ENCODE data around the gene KRT82.
"Not testable (repeated sequence)": the region's sequence is repeated elsewhere in the genome, so short reads cannot be mapped to it uniquely, and the experiment has no call there.

The KRT82 gene

DNA sequence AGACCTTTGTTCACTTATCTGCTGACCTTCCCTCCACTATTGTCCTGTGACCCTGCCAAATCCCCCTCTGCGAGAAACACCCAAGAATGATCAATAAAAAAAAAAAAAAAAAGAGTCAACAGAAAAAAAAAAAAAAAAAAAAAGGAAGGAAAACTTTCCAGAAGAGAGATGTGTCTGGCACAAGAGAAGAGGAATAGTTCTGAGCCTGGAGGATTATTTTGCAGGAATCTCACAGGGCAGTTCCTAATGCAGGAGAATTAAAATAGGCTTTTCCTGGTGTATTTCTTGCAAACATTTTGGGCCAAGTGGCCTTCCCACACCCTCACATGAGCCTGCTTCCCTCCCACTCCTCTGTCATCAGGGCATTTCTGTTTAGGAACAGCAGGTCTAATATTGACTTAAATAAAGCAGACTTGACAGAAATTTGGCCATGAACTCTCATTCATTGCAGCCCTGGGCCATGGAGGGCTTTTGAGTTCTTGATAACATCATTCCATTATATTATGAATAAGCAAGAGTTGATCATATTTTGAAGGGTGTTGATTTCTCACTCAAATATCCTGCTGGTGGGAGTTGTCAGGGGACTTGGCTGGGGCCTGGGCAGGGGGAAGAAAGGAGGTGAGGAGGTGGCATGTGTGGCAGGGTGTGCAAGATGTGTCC, 4.6 kb upstream of the KRT82 start:
- POLR2A ChIA-PET, CTCF ChIA-PET: not testable (repeated sequence)
- WGBS (ENCODE audit: insufficient coverage) = no CpG with 5 or more reads among the region's 1 CpG

DNA sequence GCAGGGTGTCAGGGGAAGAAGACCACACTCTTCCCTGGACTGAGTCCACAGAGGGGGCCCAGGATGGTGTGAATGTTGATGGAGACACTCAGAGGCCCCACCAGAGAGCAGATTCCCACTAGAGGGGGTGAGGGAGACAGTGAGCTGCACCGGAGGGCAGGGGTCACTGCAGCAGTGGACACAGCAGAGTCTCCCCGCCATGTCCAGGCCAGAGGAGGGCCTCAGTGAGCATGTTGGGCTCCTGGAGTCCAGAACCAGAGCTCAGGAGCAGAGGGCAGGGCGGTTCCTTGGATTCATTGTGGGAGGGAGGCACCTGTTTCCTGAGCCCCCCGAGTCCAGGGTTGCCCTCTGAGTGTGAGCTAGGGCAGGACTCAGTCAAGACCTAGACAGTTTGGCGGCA, 1.8 kb upstream of the KRT82 start:
- peaks cover 0 to 8% (median 0%) of the 10 kb centered on the region in 5 experiments for H3K27me3 ChIP-seq (replicated peaks in 2 of 5; ENCODE audit: control insufficient read depth in 4 of 5, insufficient read depth in 5 of 5, low read length in 4 of 5)
- no peak overlapping the region for H3K27ac ChIP-seq (ENCODE audit: insufficient read depth in 1 of 2, low read depth in 1 of 2, low read length in 2 of 2, poor library complexity in 1 of 2, severe bottlenecking in 2 of 2)
- 91% methylated on average over 4 of the region's 5 CpGs for WGBS (ENCODE audit: insufficient coverage)
- no peaks in the 10 kb centered on the region for H3K9me3 ChIP-seq (ENCODE audit: control extremely low read depth in 1 of 5, control insufficient read depth in 4 of 5, insufficient read depth in 2 of 5, low read depth in 1 of 5, low read length in 4 of 5)
- no peaks in the 10 kb centered on the region for H3K4me1 ChIP-seq (ENCODE audit: control extremely low read depth in 1 of 4, control insufficient read depth in 4 of 4, insufficient read depth in 4 of 4, low read length in 3 of 4)
- ChIA-PET POLR2A (no interaction called here), CTCF (no interaction called here)
- H3K36me3 ChIP-seq (ENCODE audit: control insufficient read depth in 4 of 4, insufficient read depth in 4 of 4, low read length in 3 of 4) = no peaks in the 10 kb centered on the region
- no peak overlapping the region for H3K4me3 ChIP-seq (ENCODE audit: control insufficient read depth in 1 of 7, extremely low read depth in 1 of 7, insufficient read depth in 4 of 7, low read depth in 2 of 7, low read length in 6 of 7)
- no peak for DNase-seq

More for the DNA sequence above, 4.6 kb upstream of the KRT82 start:
- not testable (repeated sequence) for H3K4me3 ChIP-seq (ENCODE audit: control insufficient read depth in 1 of 7, extremely low read depth in 1 of 7, insufficient read depth in 4 of 7, low read depth in 2 of 7, low read length in 6 of 7); H3K27me3 ChIP-seq (replicated peaks in 2 of 5; ENCODE audit: control insufficient read depth in 4 of 5, insufficient read depth in 5 of 5, low read length in 4 of 5); H3K4me1 ChIP-seq (ENCODE audit: control extremely low read depth in 1 of 4, control insufficient read depth in 4 of 4, insufficient read depth in 4 of 4, low read length in 3 of 4); DNase-seq; H3K27ac ChIP-seq (ENCODE audit: insufficient read depth in 1 of 2, low read depth in 1 of 2, low read length in 2 of 2, poor library complexity in 1 of 2, severe bottlenecking in 2 of 2); H3K9me3 ChIP-seq (ENCODE audit: control extremely low read depth in 1 of 5, control insufficient read depth in 4 of 5, insufficient read depth in 2 of 5, low read depth in 1 of 5, low read length in 4 of 5); H3K36me3 ChIP-seq (ENCODE audit: control insufficient read depth in 4 of 4, insufficient read depth in 4 of 4, low read length in 3 of 4)

DNA sequence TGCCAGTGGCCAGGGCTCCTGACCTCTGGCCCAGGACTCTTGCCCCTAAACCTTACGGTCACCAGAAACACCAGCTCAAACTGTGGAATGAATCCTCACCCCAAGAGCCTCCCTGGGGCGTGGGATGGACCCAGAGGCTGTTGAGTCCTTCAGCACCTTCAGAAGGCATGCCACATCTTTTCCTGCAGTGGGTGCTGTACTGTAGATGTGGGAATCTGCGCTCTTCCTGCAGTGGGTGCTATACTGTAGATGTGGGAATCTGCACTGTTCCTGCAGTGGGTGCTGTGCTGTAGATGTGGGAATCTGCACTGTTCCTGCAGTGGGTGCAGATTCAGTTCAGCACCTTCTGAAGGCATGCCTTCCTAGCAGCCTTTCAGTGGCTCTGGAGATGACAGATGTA, 1.2 kb downstream of the KRT82 start:
- CTCF ChIA-PET = interaction anchor here (0.6 to 1.5 kb wide), 2 partner anchors 10 to 37 kb away, joined by 3 to 7 read pairs; no protein-coding TSS in a partner anchor
- no peak for DNase-seq
- H3K27ac ChIP-seq (ENCODE audit: insufficient read depth in 1 of 2, low read depth in 1 of 2, low read length in 2 of 2, poor library complexity in 1 of 2, severe bottlenecking in 2 of 2) = no peak overlapping the region
- no peak overlapping the region for H3K4me3 ChIP-seq (ENCODE audit: control insufficient read depth in 1 of 7, extremely low read depth in 1 of 7, insufficient read depth in 4 of 7, low read depth in 2 of 7, low read length in 6 of 7)
- H3K4me1 ChIP-seq (ENCODE audit: control extremely low read depth in 1 of 4, control insufficient read depth in 4 of 4, insufficient read depth in 4 of 4, low read length in 3 of 4) = no peaks in the 10 kb centered on the region
- no peaks in the 10 kb centered on the region for H3K9me3 ChIP-seq (ENCODE audit: control extremely low read depth in 1 of 5, control insufficient read depth in 4 of 5, insufficient read depth in 2 of 5, low read depth in 1 of 5, low read length in 4 of 5)
- 100% methylated on average over 1 of the region's 3 CpGs for WGBS (ENCODE audit: insufficient coverage)
- peaks cover 0 to 11% (median 0%) of the 10 kb centered on the region in 5 experiments for H3K27me3 ChIP-seq (replicated peaks in 2 of 5; ENCODE audit: control insufficient read depth in 4 of 5, insufficient read depth in 5 of 5, low read length in 4 of 5)
- H3K36me3 ChIP-seq (ENCODE audit: control insufficient read depth in 4 of 4, insufficient read depth in 4 of 4, low read length in 3 of 4) = no peaks in the 10 kb centered on the region
- POLR2A ChIA-PET = no interaction called here

DNA sequence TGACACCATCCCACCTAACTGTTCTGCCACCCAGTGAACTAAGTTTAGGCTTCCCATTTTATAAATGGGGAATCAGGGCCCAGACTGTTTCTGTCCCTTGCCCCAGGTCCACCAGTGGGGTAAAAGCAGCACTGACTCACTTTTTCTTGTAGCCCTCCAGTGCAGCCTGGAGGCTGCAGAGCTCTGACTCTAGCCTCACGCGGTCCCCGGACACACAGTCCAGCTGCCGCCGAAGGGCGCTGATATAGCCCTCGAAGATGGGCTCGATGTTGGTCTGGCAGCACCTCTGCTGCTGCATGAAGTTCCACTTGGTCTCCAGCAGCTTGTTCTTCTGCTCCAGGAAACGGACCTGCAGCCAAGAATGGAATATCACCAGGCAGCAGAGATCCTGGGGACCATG, 2.6 kb downstream of the KRT82 start:
- H3K4me3 ChIP-seq (ENCODE audit: control insufficient read depth in 1 of 7, extremely low read depth in 1 of 7, insufficient read depth in 4 of 7, low read depth in 2 of 7, low read length in 6 of 7) = no peak overlapping the region
- H3K27ac ChIP-seq (ENCODE audit: insufficient read depth in 1 of 2, low read depth in 1 of 2, low read length in 2 of 2, poor library complexity in 1 of 2, severe bottlenecking in 2 of 2) = no peak overlapping the region
- H3K9me3 ChIP-seq (ENCODE audit: control extremely low read depth in 1 of 5, control insufficient read depth in 4 of 5, insufficient read depth in 2 of 5, low read depth in 1 of 5, low read length in 4 of 5) = no peaks in the 10 kb centered on the region
- ChIA-PET CTCF (interaction anchor here (0.7 to 1.5 kb wide), 4 partner anchors 8 to 482 kb away, joined by 3 to 7 read pairs (median 4); no protein-coding TSS in a partner anchor), POLR2A (no interaction called here)
- WGBS (ENCODE audit: insufficient coverage) = over 99% methylated on average over 9 of the region's 9 CpGs
- no peak for DNase-seq
- H3K4me1 ChIP-seq (ENCODE audit: control extremely low read depth in 1 of 4, control insufficient read depth in 4 of 4, insufficient read depth in 4 of 4, low read length in 3 of 4) = no peaks in the 10 kb centered on the region
- H3K36me3 ChIP-seq (ENCODE audit: control insufficient read depth in 4 of 4, insufficient read depth in 4 of 4, low read length in 3 of 4) = no peaks in the 10 kb centered on the region
- peaks cover 0 to 14% (median 0%) of the 10 kb centered on the region in 5 experiments for H3K27me3 ChIP-seq (replicated peaks in 2 of 5; ENCODE audit: control insufficient read depth in 4 of 5, insufficient read depth in 5 of 5, low read length in 4 of 5)

DNA sequence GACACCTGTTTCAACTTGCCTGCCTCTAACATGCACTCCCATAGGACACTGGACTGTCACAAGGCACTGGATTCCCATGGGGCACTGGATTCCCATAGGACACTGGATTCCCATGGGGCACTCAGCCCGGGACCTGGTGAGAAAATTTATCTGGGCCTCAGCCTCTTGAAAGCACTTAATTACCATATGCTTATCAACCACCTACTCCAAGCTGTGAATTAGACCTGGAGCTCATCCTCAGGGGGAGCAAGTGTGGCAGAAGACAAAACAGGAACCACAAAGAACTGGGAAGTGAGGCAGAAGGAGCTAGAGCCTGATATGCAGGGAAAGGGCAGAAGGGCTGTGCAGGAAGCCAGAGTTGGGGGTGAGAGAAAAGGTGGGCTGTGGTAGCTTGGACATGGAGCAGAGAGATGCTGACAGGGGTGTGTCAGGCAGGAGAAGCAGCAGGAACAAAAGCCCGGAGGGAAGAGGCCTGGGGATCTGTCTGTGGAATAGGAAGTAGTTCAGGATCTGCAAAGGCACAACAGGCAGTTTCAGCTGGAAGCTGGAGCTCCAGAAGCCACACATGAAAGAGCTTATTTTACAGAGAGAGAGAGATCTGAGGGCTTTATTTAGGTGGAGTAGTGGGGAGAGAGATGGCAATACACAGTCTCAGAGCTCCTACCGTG, 3.1 kb downstream of the KRT82 start:
- Histone ChIP-seq H3K36me3 (ENCODE audit: control insufficient read depth in 4 of 4, insufficient read depth in 4 of 4, low read length in 3 of 4) (no peaks in the 10 kb centered on the region), H3K27ac (ENCODE audit: insufficient read depth in 1 of 2, low read depth in 1 of 2, low read length in 2 of 2, poor library complexity in 1 of 2, severe bottlenecking in 2 of 2) (no peak overlapping the region), H3K4me3 (ENCODE audit: control insufficient read depth in 1 of 7, extremely low read depth in 1 of 7, insufficient read depth in 4 of 7, low read depth in 2 of 7, low read length in 6 of 7) (no peak overlapping the region), H3K9me3 (ENCODE audit: control extremely low read depth in 1 of 5, control insufficient read depth in 4 of 5, insufficient read depth in 2 of 5, low read depth in 1 of 5, low read length in 4 of 5) (no peaks in the 10 kb centered on the region), H3K27me3 (replicated peaks in 2 of 5; ENCODE audit: control insufficient read depth in 4 of 5, insufficient read depth in 5 of 5, low read length in 4 of 5) (peaks cover 0 to 14% (median 0%) of the 10 kb centered on the region in 5 experiments), H3K4me1 (ENCODE audit: control extremely low read depth in 1 of 4, control insufficient read depth in 4 of 4, insufficient read depth in 4 of 4, low read length in 3 of 4) (no peaks in the 10 kb centered on the region)
- WGBS (ENCODE audit: insufficient coverage) = 83% methylated on average over 2 of the region's 3 CpGs
- CTCF ChIA-PET = interaction anchor here (0.7 to 1.2 kb wide), 3 partner anchors 10 to 482 kb away, joined by 3 to 4 read pairs (median 3); no protein-coding TSS in a partner anchor
- POLR2A ChIA-PET = no interaction called here
- DNase-seq = no peak

DNA sequence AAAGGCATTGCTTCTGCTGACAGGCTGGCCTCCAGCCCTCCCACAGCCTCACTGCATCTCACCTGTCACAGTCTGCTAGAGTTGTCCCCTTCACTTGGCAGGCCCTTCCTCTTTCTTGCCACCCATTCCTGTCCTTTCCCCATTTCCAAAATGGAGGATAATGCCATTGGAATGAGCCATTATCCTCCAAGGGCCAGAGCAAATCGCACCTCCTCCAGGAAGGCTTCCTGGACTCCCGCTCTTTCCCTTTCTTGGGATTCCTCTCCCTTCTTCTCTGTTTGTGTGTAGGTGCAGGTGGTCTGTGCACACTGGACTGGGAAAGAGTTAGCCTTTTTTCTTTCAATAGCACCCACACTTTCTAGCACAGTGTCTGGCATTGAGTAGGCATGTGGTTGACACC, 3.8 kb downstream of the KRT82 start:
- H3K9me3 ChIP-seq (ENCODE audit: control extremely low read depth in 1 of 5, control insufficient read depth in 4 of 5, insufficient read depth in 2 of 5, low read depth in 1 of 5, low read length in 4 of 5) = no peaks in the 10 kb centered on the region
- H3K27ac ChIP-seq (ENCODE audit: insufficient read depth in 1 of 2, low read depth in 1 of 2, low read length in 2 of 2, poor library complexity in 1 of 2, severe bottlenecking in 2 of 2) = no peak overlapping the region
- POLR2A ChIA-PET = no interaction called here
- H3K4me1 ChIP-seq (ENCODE audit: control extremely low read depth in 1 of 4, control insufficient read depth in 4 of 4, insufficient read depth in 4 of 4, low read length in 3 of 4) = no peaks in the 10 kb centered on the region
- no CpG with 5 or more reads among the region's 2 CpGs for WGBS (ENCODE audit: insufficient coverage)
- no peaks in the 10 kb centered on the region for H3K36me3 ChIP-seq (ENCODE audit: control insufficient read depth in 4 of 4, insufficient read depth in 4 of 4, low read length in 3 of 4)
- no peak for DNase-seq
- no peak overlapping the region for H3K4me3 ChIP-seq (ENCODE audit: control insufficient read depth in 1 of 7, extremely low read depth in 1 of 7, insufficient read depth in 4 of 7, low read depth in 2 of 7, low read length in 6 of 7)
- peaks cover 0 to 14% (median 0%) of the 10 kb centered on the region in 5 experiments for H3K27me3 ChIP-seq (replicated peaks in 2 of 5; ENCODE audit: control insufficient read depth in 4 of 5, insufficient read depth in 5 of 5, low read length in 4 of 5)
- CTCF ChIA-PET = interaction anchor here (1.1 kb wide), 1 partner anchor 10 kb away, joined by 3 read pairs; no protein-coding TSS in a partner anchor

DNA sequence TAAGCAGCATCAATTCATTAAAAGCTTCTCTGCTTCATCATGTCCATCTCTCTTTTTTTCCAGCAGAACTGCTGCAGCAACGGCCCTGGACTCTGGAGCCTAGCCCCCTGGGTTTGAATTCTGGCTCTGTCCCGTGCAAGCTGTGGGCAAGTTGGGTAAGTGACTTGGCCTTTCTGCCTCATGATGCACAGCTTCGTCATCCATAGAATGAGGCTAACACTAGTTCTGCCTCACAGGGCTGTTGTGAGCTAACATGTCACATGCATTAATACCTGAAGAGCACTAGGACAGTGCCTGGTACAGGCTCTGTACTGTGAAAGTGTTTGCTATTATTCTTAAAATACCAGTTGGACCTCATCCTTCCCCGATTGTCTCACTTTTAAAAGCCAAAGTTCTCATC, 4.2 kb downstream of the KRT82 start:
- WGBS (ENCODE audit: insufficient coverage) = 94% methylated on average over 4 of the region's 4 CpGs
- no peak for DNase-seq

More for the DNA sequence above, 4.2 kb downstream of the KRT82 start:
- no peaks in the 10 kb centered on the region for H3K36me3 ChIP-seq (ENCODE audit: control insufficient read depth in 4 of 4, insufficient read depth in 4 of 4, low read length in 3 of 4)
- no peaks in the 10 kb centered on the region for H3K4me1 ChIP-seq (ENCODE audit: control extremely low read depth in 1 of 4, control insufficient read depth in 4 of 4, insufficient read depth in 4 of 4, low read length in 3 of 4)
- H3K27me3 ChIP-seq (replicated peaks in 2 of 5; ENCODE audit: control insufficient read depth in 4 of 5, insufficient read depth in 5 of 5, low read length in 4 of 5) = peaks cover 0 to 14% (median 3%) of the 10 kb centered on the region in 5 experiments
- H3K9me3 ChIP-seq (ENCODE audit: control extremely low read depth in 1 of 5, control insufficient read depth in 4 of 5, insufficient read depth in 2 of 5, low read depth in 1 of 5, low read length in 4 of 5) = no peaks in the 10 kb centered on the region
- no peak overlapping the region for H3K27ac ChIP-seq (ENCODE audit: insufficient read depth in 1 of 2, low read depth in 1 of 2, low read length in 2 of 2, poor library complexity in 1 of 2, severe bottlenecking in 2 of 2)
- ChIA-PET CTCF (no interaction called here), POLR2A (no interaction called here)
- no peak overlapping the region for H3K4me3 ChIP-seq (ENCODE audit: control insufficient read depth in 1 of 7, extremely low read depth in 1 of 7, insufficient read depth in 4 of 7, low read depth in 2 of 7, low read length in 6 of 7)

Measured in common myeloid progenitor, CD34-positive (primary cell).